ENCODE measurements around the gene ADGRD1. TPM values are rescaled to one million over a fixed set of nuclear protein-coding genes. Genes with fewer than 3 reads are reported as not detected.

ADGRD1 gene
- total and polyA plus RNA-seq, 2 of the 8 experiments (the other 6 are each of a cell fraction or from before 2014, with no cell fraction given), result 0.36 to 0.48 TPM

GRCh38 chr12:131162113-131162512 lies 208.4 kb downstream of the ADGRD1 start:
- CTCF ChIA-PET (ENCODE audit: partially characterized antibody), result interaction anchor here (4.1 kb wide), 1 partner anchor 46 kb away, joined by 16 read pairs; no protein-coding TSS in a partner anchor
- FAIRE-seq (no peak), DNase-seq (ENCODE audit: low read depth in 1 of 2, low spot score in 2 of 2) (no peak)

More at GRCh38 chr12:131162113-131162512, 208.4 kb downstream of the ADGRD1 start:
- Histone ChIP-seq H3K23me2 (ENCODE audit: low read depth, low read length) (no peaks in the 10 kb centered on the region), H3K4me1 (replicated peaks in 1 of 4; ENCODE audit: control insufficient read depth in 3 of 4, insufficient read depth in 4 of 4, low read length in 3 of 4) (no peaks in the 10 kb centered on the region), H2BK120ac (replicated peaks; ENCODE audit: low read depth, low read length) (no peak overlapping the region), H3K56ac (replicated peaks; ENCODE audit: insufficient read length, low read depth, low read length) (no peak overlapping the region), H2AK5ac (ENCODE audit: low read depth, low read length) (no peak overlapping the region), H2BK15ac (ENCODE audit: low read length) (no peak overlapping the region), H3K27me3 (replicated peaks in 1 of 4; ENCODE audit: control insufficient read depth in 3 of 4, extremely low read depth in 1 of 4, insufficient read depth in 3 of 4, low read length in 3 of 4) (no peaks in the 10 kb centered on the region), H3K23ac (ENCODE audit: insufficient read length) (no peak overlapping the region), H3K4me3 (ENCODE audit: extremely low read depth in 1 of 4, insufficient read depth in 2 of 4, low read depth in 3 of 4, low read length in 4 of 4) (no peak overlapping the region), H2BK12ac (ENCODE audit: low read depth, low read length) (no peak overlapping the region), H2BK5ac (ENCODE audit: low read depth, low read length) (no peak overlapping the region; the same call in 1 of the 2 replicates), H3K4me2 (ENCODE audit: insufficient read depth in 1 of 2, low read depth in 2 of 2, low read length in 2 of 2) (no peak overlapping the region), H2AFZ (ENCODE audit: low read length) (no peak overlapping the region), H3K36me3 (ENCODE audit: control insufficient read depth in 2 of 4, insufficient read depth in 4 of 4, low read length in 3 of 4) (no peaks in the 10 kb centered on the region), H4K8ac (ENCODE audit: extremely low read depth, insufficient read depth, low read length) (no peak overlapping the region), H3K79me1 (ENCODE audit: low read depth, low read length) (no peaks in the 10 kb centered on the region), H3K18ac (ENCODE audit: extremely low read depth, low read length) (no peak overlapping the region), H4K91ac (replicated peaks; ENCODE audit: insufficient read length, low read length) (no peak overlapping the region), H4K5ac (ENCODE audit: insufficient read length, low read depth, low read length) (no peak overlapping the region), H3K4ac (replicated peaks; ENCODE audit: insufficient read length, low read depth, low read length) (no peak overlapping the region), H3K9ac (replicated peaks in 1 of 4; ENCODE audit: extremely low read depth in 1 of 4, low read depth in 3 of 4, low read length in 3 of 4) (no peak overlapping the region), H3K79me2 (ENCODE audit: control insufficient read depth in 1 of 2, insufficient read depth in 2 of 2, low read length in 2 of 2) (no peaks in the 10 kb centered on the region), H3K9me3 (ENCODE audit: insufficient read depth in 2 of 2, low read depth in 1 of 2, low read length in 1 of 2) (no peaks in the 10 kb centered on the region), H3K14ac (ENCODE audit: insufficient read length) (no peak overlapping the region), H2BK20ac (ENCODE audit: low read length) (no peak overlapping the region), H4K20me1 (replicated peaks in 1 of 2; ENCODE audit: control insufficient read depth in 1 of 2, insufficient read depth in 2 of 2, low read length in 2 of 2) (no peaks in the 10 kb centered on the region), H3K27ac (ENCODE audit: low read depth, low read length) (no peak overlapping the region)
- WGBS, 2 experiments (ENCODE audit: extremely low coverage in 1 of 2, insufficient coverage in 1 of 2, insufficient read length in 1 of 2, insufficient replicate concordance in 2 of 2, low coverage in 1 of 2, low lambda C conversion rate in 2 of 2, missing lambda C conversion rate in 1 of 2), result 88% methylated on average over 3 of the region's 3 CpGs; no CpG with 5 or more reads in 1 of the 2 experiments
- TF ChIP-seq HDAC6 (IDR thresholded peaks at IDR 0.05; ENCODE audit: low read depth, low read length) (no peak), TAF7 (optimal IDR thresholded peaks at IDR 0.05; ENCODE audit: borderline replicate concordance, low read depth, low read length) (no peak), KDM1A (IDR thresholded peaks at IDR 0.05; ENCODE audit: borderline replicate concordance, low read length) (no peak), YY1 (IDR thresholded peaks at IDR 0.05; ENCODE audit: low read depth, low read length) (no peak), BCL11A (IDR thresholded peaks at IDR 0.05; ENCODE audit: low read depth in 2 of 2, low read length in 2 of 2) (no peak), BACH1 (IDR thresholded peaks at IDR 0.05; ENCODE audit: low read length) (no peak), EP300 (IDR thresholded peaks at IDR 0.05; ENCODE audit: borderline replicate concordance in 1 of 2, low read depth in 2 of 2, low read length in 2 of 2) (no peak), ASH2L (IDR thresholded peaks at IDR 0.05; ENCODE audit: low read length) (no peak), GABPA (IDR thresholded peaks at IDR 0.05; ENCODE audit: borderline replicate concordance, insufficient read depth, low read length) (no peak), JUND (IDR thresholded peaks at IDR 0.05; ENCODE audit: low read length) (no peak)
- TF ChIP-seq, protein P1, sequence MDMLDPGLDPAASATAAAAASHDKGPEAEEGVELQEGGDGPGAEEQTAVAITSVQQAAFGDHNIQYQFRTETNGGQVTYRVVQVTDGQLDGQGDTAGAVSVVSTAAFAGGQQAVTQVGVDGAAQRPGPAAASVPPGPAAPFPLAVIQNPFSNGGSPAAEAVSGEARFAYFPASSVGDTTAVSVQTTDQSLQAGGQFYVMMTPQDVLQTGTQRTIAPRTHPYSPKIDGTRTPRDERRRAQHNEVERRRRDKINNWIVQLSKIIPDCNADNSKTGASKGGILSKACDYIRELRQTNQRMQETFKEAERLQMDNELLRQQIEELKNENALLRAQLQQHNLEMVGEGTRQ (IDR thresholded peaks at IDR 0.05; ENCODE audit: low read length), result no peak
- POLR2A ChIA-PET (ENCODE audit: partially characterized antibody), result no interaction called here

Data from H1 (cell line).